ENCODE data around the gene FAM222A. TPM values are rescaled to one million over a fixed set of nuclear protein-coding genes. Genes with fewer than 3 reads are reported as not detected.

The FAM222A gene
- polyA plus RNA-seq, 4 donors, result 1.6 to 7.5 (median 4.7) TPM

- Histone ChIP-seq H3K27ac (ENCODE audit: low read depth in 1 of 3, low read length in 2 of 3) (no peak overlapping the region), H3K27me3 (ENCODE audit: control insufficient read depth in 3 of 3, insufficient read depth in 3 of 3, low read length in 3 of 3) (no peaks in the 10 kb centered on the region), H3K4me3 (ENCODE audit: low read depth in 1 of 3, low read length in 3 of 3) (no peak overlapping the region), H3K9me3 (ENCODE audit: control insufficient read depth in 2 of 2, insufficient read depth in 1 of 2, low read depth in 1 of 2, low read length in 1 of 2) (no peaks in the 10 kb centered on the region), H3K4me1 (ENCODE audit: control insufficient read depth in 3 of 3, insufficient read depth in 2 of 3, low read depth in 1 of 3, low read length in 2 of 3) (peaks cover 3 to 82% (median 15%) of the 10 kb centered on the region in 3 donors), H3K36me3 (ENCODE audit: control insufficient read depth in 3 of 3, insufficient read depth in 2 of 3, low read depth in 1 of 3, low read length in 3 of 3) (peaks cover 0 to 6% (median 0%) of the 10 kb centered on the region in 3 donors)
- FAIRE-seq (no peak), DNase-seq (no peak)
- 26 to 48% (median 37%) methylated on average over 4 of the region's 4 CpGs for WGBS, 3 donors
Measured at GRCh38 chr12:109738209-109738608, 24.6 kb downstream of the FAM222A start.

- H3K27ac ChIP-seq (ENCODE audit: low read depth in 1 of 3, low read length in 2 of 3), result no peak overlapping the region
- no peak for FAIRE-seq
- H3K9me3 ChIP-seq (ENCODE audit: control insufficient read depth in 2 of 2, insufficient read depth in 1 of 2, low read depth in 1 of 2, low read length in 1 of 2), result no peaks in the 10 kb centered on the region
- H3K36me3 ChIP-seq (ENCODE audit: control insufficient read depth in 3 of 3, insufficient read depth in 2 of 3, low read depth in 1 of 3, low read length in 3 of 3), result peaks cover 0 to 7% (median 0%) of the 10 kb centered on the region in 3 donors
- H3K4me3 ChIP-seq (ENCODE audit: low read depth in 1 of 3, low read length in 3 of 3), result no peak overlapping the region
- DNase-seq, result no peak
- H3K4me1 ChIP-seq (ENCODE audit: control insufficient read depth in 3 of 3, insufficient read depth in 2 of 3, low read depth in 1 of 3, low read length in 2 of 3), result peaks cover 3 to 86% (median 15%) of the 10 kb centered on the region in 3 donors
- H3K27me3 ChIP-seq (ENCODE audit: control insufficient read depth in 3 of 3, insufficient read depth in 3 of 3, low read length in 3 of 3), result no peaks in the 10 kb centered on the region
- WGBS, 3 donors, result 66 to 83% (median 79%) methylated on average over 6 of the region's 6 CpGs
Measured at GRCh38 chr12:109738878-109739665, 25.4 kb downstream of the FAM222A start.

DNA sequence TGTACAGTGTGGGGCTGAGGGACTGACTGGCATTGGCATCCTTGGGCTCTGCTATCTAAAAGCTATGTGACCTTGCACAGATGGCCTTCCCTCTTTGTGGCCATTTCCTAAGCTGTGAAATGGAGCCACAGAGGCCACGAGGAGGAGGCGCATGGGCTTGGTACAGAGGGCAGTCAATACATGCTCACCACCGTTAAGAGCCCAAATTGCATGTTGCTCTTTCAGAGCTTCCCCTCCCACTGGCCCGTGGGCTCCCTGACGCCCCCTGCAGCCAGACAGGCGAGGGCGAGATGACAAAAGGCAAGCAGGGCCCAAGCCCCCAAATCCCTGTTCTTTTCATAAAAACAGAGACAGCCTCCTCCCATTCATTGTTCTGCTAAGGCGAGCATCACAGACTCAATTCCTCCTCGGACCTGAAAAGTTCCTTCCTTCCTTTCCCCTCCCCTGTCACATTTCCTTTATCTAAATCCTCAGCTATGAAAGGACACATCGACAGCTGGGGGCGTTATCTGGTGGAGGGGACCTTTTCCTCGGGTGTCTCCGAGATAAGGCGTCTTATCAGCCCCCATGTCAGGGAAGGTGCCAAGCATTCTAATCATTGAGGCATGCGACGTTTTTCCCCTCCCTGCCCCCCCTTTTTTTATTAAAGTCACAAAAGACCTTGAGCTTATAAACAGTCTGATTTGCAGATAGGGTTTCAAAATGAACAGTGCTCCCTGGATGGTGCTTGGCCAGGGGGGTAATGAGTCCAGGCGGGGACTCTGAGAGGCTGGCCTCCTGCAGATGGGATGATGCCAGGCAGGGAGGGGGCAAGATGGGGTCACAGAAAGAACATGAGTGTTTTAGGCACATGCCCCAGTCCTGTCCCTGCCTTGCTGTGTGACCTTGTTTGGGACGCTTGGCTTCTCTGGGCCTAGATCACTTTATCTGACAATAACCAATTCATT is 26.4 kb downstream of the FAM222A start:
- 10 to 33% (median 19%) methylated on average over 18 of the region's 18 CpGs for WGBS, 3 donors
- FAIRE-seq (no peak), DNase-seq (peak in 1 of 2 donors; percentile 49)
- Histone ChIP-seq H3K9me3 (ENCODE audit: control insufficient read depth in 2 of 2, insufficient read depth in 1 of 2, low read depth in 1 of 2, low read length in 1 of 2) (no peaks in the 10 kb centered on the region), H3K36me3 (ENCODE audit: control insufficient read depth in 3 of 3, insufficient read depth in 2 of 3, low read depth in 1 of 3, low read length in 3 of 3) (peaks cover 0 to 11% (median 0%) of the 10 kb centered on the region in 3 donors), H3K4me1 (ENCODE audit: control insufficient read depth in 3 of 3, insufficient read depth in 2 of 3, low read depth in 1 of 3, low read length in 2 of 3) (peaks cover 1 to 81% (median 15%) of the 10 kb centered on the region in 3 donors), H3K4me3 (ENCODE audit: low read depth in 1 of 3, low read length in 3 of 3) (no peak overlapping the region), H3K27me3 (ENCODE audit: control insufficient read depth in 3 of 3, insufficient read depth in 3 of 3, low read length in 3 of 3) (no peaks in the 10 kb centered on the region), H3K27ac (ENCODE audit: low read depth in 1 of 3, low read length in 2 of 3) (no peak overlapping the region)

DNA sequence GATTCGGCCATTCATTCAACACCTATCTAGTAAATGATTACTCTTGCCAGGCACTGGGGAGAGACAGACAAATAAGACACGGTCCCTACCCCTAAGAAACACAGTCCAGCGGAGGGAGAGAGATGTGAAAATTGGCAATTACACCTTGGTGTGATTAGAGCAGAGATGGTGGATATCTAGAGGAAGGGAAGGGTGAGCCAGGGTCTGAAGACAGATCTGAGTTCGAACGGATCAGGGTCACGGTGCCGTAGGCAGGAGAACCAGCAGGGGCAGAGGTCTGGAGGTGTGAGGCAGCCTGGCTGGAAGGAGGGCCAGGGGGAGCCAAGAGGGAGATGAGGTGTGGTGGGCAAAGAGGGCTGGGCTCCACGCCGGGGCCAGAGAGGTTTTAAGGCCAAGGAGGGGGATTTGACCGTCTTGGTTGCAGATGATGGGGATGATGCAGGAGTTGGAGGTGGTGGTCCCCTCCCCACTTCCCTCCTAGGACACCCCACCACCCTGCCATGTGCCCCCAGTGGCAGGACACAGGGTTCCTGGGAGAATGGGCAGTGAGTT is 27.1 kb downstream of the FAM222A start:
- Histone ChIP-seq H3K36me3 (ENCODE audit: control insufficient read depth in 3 of 3, insufficient read depth in 2 of 3, low read depth in 1 of 3, low read length in 3 of 3) (peaks cover 0 to 11% (median 0%) of the 10 kb centered on the region in 3 donors), H3K27me3 (ENCODE audit: control insufficient read depth in 3 of 3, insufficient read depth in 3 of 3, low read length in 3 of 3) (no peaks in the 10 kb centered on the region), H3K4me3 (ENCODE audit: low read depth in 1 of 3, low read length in 3 of 3) (no peak overlapping the region), H3K4me1 (ENCODE audit: control insufficient read depth in 3 of 3, insufficient read depth in 2 of 3, low read depth in 1 of 3, low read length in 2 of 3) (peaks cover 0 to 77% (median 14%) of the 10 kb centered on the region in 3 donors), H3K27ac (ENCODE audit: low read depth in 1 of 3, low read length in 2 of 3) (no peak overlapping the region), H3K9me3 (ENCODE audit: control insufficient read depth in 2 of 2, insufficient read depth in 1 of 2, low read depth in 1 of 2, low read length in 1 of 2) (no peaks in the 10 kb centered on the region)
- FAIRE-seq (no peak), DNase-seq (no peak)
- WGBS, 3 donors, result 45 to 75% (median 55%) methylated on average over 10 of the region's 10 CpGs

- peaks cover 0 to 70% (median 13%) of the 10 kb centered on the region in 3 donors for H3K4me1 ChIP-seq (ENCODE audit: control insufficient read depth in 3 of 3, insufficient read depth in 2 of 3, low read depth in 1 of 3, low read length in 2 of 3)
- WGBS, 3 donors, result 42 to 70% (median 66%) methylated on average over 4 of the region's 4 CpGs
Measured at GRCh38 chr12:109741286-109741969, 27.8 kb downstream of the FAM222A start.

GRCh38 chr12:109741970-109742703 is 28.5 kb downstream of the FAM222A start:
- FAIRE-seq, result no peak
- Histone ChIP-seq H3K4me3 (ENCODE audit: low read depth in 1 of 3, low read length in 3 of 3) (no peak overlapping the region), H3K4me1 (ENCODE audit: control insufficient read depth in 3 of 3, insufficient read depth in 2 of 3, low read depth in 1 of 3, low read length in 2 of 3) (peaks cover 0 to 63% (median 11%) of the 10 kb centered on the region in 3 donors), H3K9me3 (ENCODE audit: control insufficient read depth in 2 of 2, insufficient read depth in 1 of 2, low read depth in 1 of 2, low read length in 1 of 2) (no peaks in the 10 kb centered on the region), H3K36me3 (ENCODE audit: control insufficient read depth in 3 of 3, insufficient read depth in 2 of 3, low read depth in 1 of 3, low read length in 3 of 3) (peaks cover 0 to 11% (median 0%) of the 10 kb centered on the region in 3 donors), H3K27ac (ENCODE audit: low read depth in 1 of 3, low read length in 2 of 3) (peak overlapping the region in 1 of 3 donors; percentile 16), H3K27me3 (ENCODE audit: control insufficient read depth in 3 of 3, insufficient read depth in 3 of 3, low read length in 3 of 3) (no peaks in the 10 kb centered on the region)
- 28 to 68% (median 48%) methylated on average over 14 of the region's 14 CpGs for WGBS, 3 donors
- peak; percentile 53 to 79 for DNase-seq

More at GRCh38 chr12:109741286-109741969, 27.8 kb downstream of the FAM222A start:
- Histone ChIP-seq H3K27ac (ENCODE audit: low read depth in 1 of 3, low read length in 2 of 3) (peak overlapping the region in 1 of 3 donors; percentile 16), H3K36me3 (ENCODE audit: control insufficient read depth in 3 of 3, insufficient read depth in 2 of 3, low read depth in 1 of 3, low read length in 3 of 3) (peaks cover 0 to 11% (median 0%) of the 10 kb centered on the region in 3 donors), H3K9me3 (ENCODE audit: control insufficient read depth in 2 of 2, insufficient read depth in 1 of 2, low read depth in 1 of 2, low read length in 1 of 2) (no peaks in the 10 kb centered on the region), H3K27me3 (ENCODE audit: control insufficient read depth in 3 of 3, insufficient read depth in 3 of 3, low read length in 3 of 3) (no peaks in the 10 kb centered on the region), H3K4me3 (ENCODE audit: low read depth in 1 of 3, low read length in 3 of 3) (no peak overlapping the region)
- FAIRE-seq (no peak), DNase-seq (no peak)

GRCh38 chr12:109743076-109743910 is 29.7 kb downstream of the FAM222A start:
- Histone ChIP-seq H3K9me3 (ENCODE audit: control insufficient read depth in 2 of 2, insufficient read depth in 1 of 2, low read depth in 1 of 2, low read length in 1 of 2) (no peaks in the 10 kb centered on the region), H3K4me3 (ENCODE audit: low read depth in 1 of 3, low read length in 3 of 3) (no peak overlapping the region), H3K27ac (ENCODE audit: low read depth in 1 of 3, low read length in 2 of 3) (no peak overlapping the region), H3K36me3 (ENCODE audit: control insufficient read depth in 3 of 3, insufficient read depth in 2 of 3, low read depth in 1 of 3, low read length in 3 of 3) (peaks cover 0 to 11% (median 0%) of the 10 kb centered on the region in 3 donors), H3K27me3 (ENCODE audit: control insufficient read depth in 3 of 3, insufficient read depth in 3 of 3, low read length in 3 of 3) (no peaks in the 10 kb centered on the region), H3K4me1 (ENCODE audit: control insufficient read depth in 3 of 3, insufficient read depth in 2 of 3, low read depth in 1 of 3, low read length in 2 of 3) (peaks cover 0 to 51% (median 3%) of the 10 kb centered on the region in 3 donors)
- DNase-seq, result no peak
- FAIRE-seq, result no peak
- 74 to 87% (median 83%) methylated on average over 17 of the region's 17 CpGs for WGBS, 3 donors

Measured in small intestine (tissue), 7 donors.